Measurements from ENCODE around the gene SH2D4B. TPM values are rescaled to one million over a fixed set of nuclear protein-coding genes. Genes with fewer than 3 reads are reported as not detected.
"Not testable (repeated sequence)": the region's sequence is repeated elsewhere in the genome, so short reads cannot be mapped to it uniquely, and the experiment has no call there.

Gene SH2D4B
- total RNA-seq, 1 donor from 2014 or later, result not detected

- no peak for DNase-seq (ENCODE audit: low read depth)
Observed at GRCh38 chr10:80542053-80542452, 4.4 kb downstream of the SH2D4B start.

DNA sequence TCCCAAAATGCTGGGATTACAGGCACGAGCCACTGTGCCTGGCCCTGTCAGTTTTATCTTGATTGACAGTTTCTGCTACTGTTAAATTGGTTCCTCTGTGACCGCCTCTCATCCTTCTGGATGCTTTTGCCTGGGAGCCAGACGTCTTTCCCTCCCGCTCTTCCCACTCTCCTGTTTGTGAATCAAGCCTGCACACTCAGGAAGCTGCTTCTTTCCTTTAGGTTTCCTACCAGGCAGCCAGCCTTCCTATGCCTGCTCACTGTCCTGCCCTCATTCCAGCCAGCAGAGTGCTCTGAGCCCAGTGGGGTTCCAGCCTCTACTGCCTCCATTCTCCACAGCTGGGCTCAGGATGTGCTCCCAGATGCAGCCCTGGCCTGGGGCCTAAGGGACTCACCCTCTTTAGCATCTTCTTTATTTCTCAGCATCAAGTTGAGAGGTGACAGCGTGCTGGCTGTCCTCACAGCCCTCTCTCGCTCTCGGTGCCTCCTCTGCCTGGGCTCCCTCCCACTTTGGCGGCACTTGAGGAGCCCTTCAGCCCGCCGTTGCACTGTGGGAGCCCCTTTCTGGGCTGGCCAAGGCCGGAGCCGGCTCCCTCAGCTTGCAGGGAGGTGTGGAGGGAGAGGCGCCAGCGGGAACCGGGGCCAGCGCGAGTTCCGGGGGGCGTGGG lies 5.1 kb downstream of the SH2D4B start:
- DNase-seq (ENCODE audit: low read depth), result no peak

DNA sequence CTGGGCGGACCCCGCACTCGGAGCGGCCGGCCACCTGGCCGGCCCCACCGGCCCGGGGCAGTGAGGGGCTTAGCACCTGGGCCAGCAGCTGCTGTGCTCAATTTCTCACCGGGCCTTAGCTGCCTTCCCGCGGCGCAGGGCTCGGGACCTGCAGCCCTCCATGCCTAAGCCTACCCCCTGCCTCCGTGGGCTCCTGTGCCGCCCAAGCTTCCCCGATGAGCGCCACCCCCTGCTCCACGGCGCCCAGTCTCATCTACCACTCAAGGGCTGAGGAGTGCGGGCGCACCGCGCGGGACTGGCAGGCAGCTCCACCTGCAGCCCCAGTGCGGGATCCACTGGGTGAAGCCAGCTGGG lies 5.6 kb downstream of the SH2D4B start:
- DNase-seq (ENCODE audit: low read depth), result not testable (repeated sequence)

GRCh38 chr10:80544316-80544953 lies 6.7 kb downstream of the SH2D4B start:
- no peak for DNase-seq (ENCODE audit: low read depth)

GRCh38 chr10:80545258-80545881 lies 7.7 kb downstream of the SH2D4B start:
- DNase-seq (ENCODE audit: low read depth), result no peak

GRCh38 chr10:80552151-80552646 lies 14.5 kb downstream of the SH2D4B start:
- DNase-seq (ENCODE audit: low read depth), result no peak

DNA sequence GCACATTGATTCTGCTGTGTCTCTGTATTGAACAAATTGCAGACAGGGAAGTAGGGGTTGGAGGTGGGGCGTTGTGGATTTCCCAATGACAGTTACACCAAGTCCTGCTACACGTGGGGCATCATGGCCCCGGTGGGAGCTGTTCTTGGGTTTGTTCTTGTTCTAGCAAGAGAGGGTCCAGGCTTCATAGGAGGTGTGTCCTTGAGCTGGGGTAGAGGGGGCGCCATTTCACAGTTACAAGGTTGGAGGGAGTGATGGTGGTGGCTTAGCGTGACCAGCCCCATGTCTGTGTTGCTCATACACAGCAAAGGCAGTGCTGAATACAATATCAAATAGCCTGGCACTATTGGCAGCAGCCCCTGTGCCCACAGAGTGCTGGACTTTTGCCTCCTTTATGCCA lies 15.7 kb downstream of the SH2D4B start:
- DNase-seq (ENCODE audit: low read depth), result no peak

GRCh38 chr10:80554050-80554449 lies 16.3 kb downstream of the SH2D4B start:
- no peak for DNase-seq (ENCODE audit: low read depth)

DNA sequence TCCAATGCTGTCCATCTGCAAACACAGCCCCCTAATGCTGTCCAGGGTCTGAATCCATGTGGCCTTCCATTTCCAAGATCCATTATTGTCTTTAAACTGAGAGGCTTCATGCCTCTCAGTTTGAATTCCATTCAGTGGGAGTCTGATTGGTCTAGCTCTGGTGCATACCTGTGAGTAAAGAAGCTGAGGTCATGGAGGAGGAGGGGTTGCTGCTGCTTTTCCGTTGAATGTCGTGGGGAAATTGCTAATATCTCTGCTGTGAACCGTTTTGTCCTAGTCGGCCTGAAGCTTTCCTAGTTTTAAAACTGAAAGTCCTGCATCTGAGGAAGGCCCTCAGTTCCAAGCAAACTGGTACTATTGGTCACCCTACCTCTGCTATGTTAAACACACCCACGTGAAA lies 17.7 kb downstream of the SH2D4B start:
- no peak for DNase-seq (ENCODE audit: low read depth)

GRCh38 chr10:80561950-80562349 lies 24.2 kb downstream of the SH2D4B start:
- no peak for DNase-seq (ENCODE audit: low read depth)

DNA sequence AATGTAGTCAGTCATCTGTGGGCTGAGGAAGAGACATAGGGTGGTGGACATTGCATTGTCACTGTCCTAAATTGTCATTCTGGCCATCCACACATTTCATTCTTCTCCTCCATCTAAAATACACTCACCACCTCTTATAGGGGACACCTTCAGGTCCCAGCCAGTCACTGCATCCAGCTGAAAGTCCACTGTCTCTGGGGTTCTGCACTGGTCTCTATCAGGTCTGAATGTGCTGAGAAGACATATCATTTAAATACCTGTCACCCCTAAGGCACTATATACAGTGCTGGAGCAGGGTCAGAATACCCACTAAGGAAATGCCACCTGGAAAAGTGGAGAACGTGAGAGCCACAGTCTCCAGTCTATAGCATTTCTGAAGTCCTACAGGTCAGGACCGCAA lies 29.6 kb downstream of the SH2D4B start:
- no peak for DNase-seq (ENCODE audit: low read depth)

DNA sequence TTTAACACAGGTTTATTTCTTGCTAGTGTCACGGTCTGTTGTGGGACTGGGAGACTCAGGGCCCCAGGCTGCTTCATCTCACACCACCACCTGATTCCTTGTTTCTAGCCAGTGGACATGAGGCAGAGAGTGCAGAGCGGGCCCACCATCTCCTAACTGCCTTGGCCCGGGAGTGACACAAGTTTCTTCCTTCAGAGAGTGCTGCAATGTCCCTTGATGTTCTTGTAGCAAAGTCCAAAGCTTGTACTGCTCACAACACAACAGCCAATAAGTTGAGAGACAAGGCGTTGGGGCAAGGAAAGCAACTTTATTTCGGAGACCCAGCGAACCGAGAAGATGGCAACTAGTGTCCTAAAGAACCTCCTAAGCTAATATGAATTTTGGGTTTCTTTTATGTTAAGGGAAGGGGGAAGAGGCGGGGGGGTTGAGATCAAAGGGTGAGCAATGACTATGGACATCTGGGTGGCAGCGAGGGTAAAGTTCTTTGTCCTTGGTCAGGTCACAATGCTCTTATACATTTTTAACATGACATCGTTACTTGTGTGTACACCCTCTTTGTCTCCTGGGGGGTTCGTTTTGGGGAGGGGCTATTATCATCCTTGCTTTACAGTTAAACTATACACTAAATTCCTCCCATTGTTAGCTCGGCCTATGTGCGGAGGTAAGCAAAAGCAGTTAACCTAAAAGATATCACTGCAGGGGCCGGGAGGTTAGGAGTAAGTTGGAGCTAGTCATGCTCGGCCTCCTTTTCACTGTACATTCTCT lies 31.6 kb downstream of the SH2D4B start:
- no peak for DNase-seq (ENCODE audit: low read depth)

GRCh38 chr10:80571352-80571751 lies 33.6 kb downstream of the SH2D4B start:
- DNase-seq (ENCODE audit: low read depth), result no peak

- no peak for DNase-seq (ENCODE audit: low read depth)
Observed at GRCh38 chr10:80579181-80579763, 41.6 kb downstream of the SH2D4B start.

GRCh38 chr10:80579849-80580637 lies 42.3 kb downstream of the SH2D4B start:
- no peak for DNase-seq (ENCODE audit: low read depth)

GRCh38 chr10:80580638-80581468 lies 43.2 kb downstream of the SH2D4B start:
- no peak for DNase-seq (ENCODE audit: low read depth)

DNA sequence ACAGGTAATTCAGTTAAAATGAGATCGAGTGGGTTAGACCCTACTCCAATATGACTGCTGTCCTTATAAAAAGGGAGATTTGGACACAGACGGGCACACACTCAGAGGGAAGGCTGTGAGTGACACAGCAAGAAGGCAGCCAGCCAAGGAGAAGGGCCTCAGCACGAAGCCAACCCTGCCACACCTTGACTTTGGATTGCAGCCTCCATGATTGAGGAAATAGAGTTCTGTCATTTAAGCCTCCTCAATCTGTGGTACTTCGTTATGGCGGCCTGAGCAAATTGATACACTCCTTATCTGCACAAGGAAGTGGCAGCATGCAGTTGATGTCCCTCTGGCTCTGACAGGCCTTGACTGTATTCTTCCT lies 43.8 kb downstream of the SH2D4B start:
- no peak for DNase-seq (ENCODE audit: low read depth)

- DNase-seq (ENCODE audit: low read depth), result no peak
Observed at GRCh38 chr10:80582286-80582960, 44.7 kb downstream of the SH2D4B start.

DNA sequence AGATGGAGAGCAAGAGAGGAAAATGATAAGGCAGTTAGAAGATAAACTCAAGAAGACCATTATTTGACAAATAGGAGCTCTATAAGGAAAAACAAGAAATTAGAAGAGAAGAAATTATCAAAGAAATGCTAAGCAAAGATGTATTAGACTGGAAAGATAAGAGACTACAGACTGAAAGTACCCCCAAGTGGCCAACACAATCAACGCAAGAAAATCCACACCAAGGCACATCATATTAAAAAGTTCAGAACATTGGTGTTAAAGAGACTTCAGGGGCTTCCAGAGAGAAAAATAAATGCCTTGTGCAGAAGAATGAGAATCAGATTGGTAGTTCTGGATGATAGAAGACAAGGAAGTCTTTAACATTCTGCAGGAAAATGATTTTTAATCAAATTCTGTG lies 46.0 kb downstream of the SH2D4B start:
- DNase-seq (ENCODE audit: low read depth), result no peak

Data from myocyte (in vitro differentiated cells).